B cell (primary cell): ENCODE data around the gene HOOK1.

Experiments
- EZH2 ChIP-seq: IDR thresholded peaks from 2 replicates; pipeline ENCODE4 v1.6.1; 2012; ENCODE audit warnings: borderline replicate concordance, low read depth, mild to moderate bottlenecking, moderate library complexity, low read length; ENCODE audit not compliant: insufficient read depth, poor library complexity, severe bottlenecking
- TF ChIP-seq, protein P1 (sequence below): fragments of 200-600 bp; IDR thresholded peaks from one replicate; pipeline ENCODE4 v1.8.0; 2022; ENCODE audit warnings: antibody characterized with exemption, mild to moderate bottlenecking

DNA sequence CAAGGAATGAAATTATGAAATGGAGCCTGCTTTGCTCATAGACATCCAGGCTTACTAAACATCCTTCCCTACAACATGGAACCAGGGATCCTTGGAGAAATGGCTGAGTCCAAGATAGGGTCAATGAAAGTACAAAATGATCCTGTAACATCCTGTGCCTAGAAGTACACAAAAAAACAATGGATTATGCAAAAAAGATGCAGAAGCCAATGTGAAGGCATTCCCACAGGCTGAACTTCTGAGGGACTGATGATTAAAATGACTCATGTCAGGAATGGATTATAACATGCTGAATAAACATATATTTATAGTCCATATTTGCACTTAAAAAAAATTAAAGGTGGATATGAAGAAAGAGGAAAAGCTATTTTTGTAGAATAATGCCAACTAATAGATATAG, 10.4 kb upstream of the HOOK1 start:
- no peak for TF ChIP-seq EZH2
- TF ChIP-seq, protein P1, sequence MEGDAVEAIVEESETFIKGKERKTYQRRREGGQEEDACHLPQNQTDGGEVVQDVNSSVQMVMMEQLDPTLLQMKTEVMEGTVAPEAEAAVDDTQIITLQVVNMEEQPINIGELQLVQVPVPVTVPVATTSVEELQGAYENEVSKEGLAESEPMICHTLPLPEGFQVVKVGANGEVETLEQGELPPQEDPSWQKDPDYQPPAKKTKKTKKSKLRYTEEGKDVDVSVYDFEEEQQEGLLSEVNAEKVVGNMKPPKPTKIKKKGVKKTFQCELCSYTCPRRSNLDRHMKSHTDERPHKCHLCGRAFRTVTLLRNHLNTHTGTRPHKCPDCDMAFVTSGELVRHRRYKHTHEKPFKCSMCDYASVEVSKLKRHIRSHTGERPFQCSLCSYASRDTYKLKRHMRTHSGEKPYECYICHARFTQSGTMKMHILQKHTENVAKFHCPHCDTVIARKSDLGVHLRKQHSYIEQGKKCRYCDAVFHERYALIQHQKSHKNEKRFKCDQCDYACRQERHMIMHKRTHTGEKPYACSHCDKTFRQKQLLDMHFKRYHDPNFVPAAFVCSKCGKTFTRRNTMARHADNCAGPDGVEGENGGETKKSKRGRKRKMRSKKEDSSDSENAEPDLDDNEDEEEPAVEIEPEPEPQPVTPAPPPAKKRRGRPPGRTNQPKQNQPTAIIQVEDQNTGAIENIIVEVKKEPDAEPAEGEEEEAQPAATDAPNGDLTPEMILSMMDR, result no peak
